ENCODE data around the gene DYRK3.
"Not testable (repeated sequence)": the region's sequence is repeated elsewhere in the genome, so short reads cannot be mapped to it uniquely, and the experiment has no call there.

DYRK3 gene

DNA sequence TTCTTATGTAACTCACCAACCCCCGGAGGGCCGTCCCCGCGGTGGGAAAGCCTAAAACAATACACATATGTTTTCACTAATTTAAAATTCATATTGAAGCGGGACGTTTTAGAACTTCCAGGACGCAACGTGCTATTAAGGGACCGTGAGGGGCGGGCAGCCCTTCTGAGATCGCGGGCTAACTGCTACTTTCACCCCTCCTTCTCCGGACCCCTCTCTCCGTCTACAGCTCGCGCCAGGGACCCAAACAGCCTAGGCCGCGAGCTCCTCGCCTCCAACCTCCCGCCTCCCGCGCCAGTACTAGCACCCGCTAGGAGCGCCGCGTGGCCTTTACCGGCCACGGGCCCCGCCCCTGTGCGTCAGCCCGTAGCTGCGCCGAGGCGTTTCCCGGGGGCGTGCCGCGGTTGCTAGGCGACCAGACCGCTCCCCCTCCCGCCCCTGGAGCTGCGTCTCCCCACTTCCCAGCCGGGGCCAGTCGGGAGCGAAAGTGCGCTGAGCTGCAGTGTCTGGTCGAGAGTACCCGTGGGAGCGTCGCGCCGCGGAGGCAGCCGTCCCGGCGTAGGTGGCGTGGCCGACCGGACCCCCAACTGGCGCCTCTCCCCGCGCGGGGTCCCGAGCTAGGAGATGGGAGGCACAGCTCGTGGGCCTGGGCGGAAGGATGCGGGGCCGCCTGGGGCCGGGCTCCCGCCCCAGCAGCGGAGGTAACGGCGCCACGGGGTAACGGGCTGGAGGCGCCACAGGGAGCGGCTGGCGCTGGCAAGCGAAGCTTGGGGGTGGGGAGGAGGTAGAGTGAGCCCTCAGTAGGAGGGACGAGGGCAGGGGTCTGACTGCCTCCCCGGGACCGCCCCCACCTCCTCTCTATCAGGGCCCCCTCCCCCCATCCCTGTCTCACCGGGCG lies at the start of gene DYRK3:
TSS of gene DYRK3 (plus strand) at position 457 of the 898 bp plus-strand sequence. CDS start at position 625, 168 bp downstream.
- peak; percentile 93 for DNase-seq

GRCh38 chr1:206586501-206587445 lies 48.6 kb upstream of the DYRK3 start:
- no peak for DNase-seq

DNA sequence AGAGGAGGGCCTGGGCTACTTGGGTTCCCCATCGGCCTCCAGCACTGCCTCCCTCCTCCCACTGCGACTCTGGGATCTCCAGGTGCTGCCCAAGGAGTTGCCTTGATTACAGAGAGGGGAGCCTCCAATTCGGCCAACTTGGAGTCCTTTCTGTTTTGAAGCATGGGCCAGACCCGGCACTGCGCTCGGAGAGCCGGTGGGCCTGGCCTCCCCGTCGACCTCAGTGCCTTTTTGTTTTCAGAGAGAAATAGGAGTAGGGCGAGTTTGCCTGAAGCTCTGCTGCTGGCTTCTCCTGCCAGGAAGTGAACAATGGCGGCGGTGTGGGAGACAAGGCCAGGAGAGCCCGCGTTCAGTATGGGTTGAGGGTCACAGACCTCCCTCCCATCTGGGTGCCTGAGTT lies 47.4 kb upstream of the DYRK3 start:
- DNase-seq = no peak

- no peak for DNase-seq
Measured at GRCh38 chr1:206588492-206588891, 46.8 kb upstream of the DYRK3 start.

DNA sequence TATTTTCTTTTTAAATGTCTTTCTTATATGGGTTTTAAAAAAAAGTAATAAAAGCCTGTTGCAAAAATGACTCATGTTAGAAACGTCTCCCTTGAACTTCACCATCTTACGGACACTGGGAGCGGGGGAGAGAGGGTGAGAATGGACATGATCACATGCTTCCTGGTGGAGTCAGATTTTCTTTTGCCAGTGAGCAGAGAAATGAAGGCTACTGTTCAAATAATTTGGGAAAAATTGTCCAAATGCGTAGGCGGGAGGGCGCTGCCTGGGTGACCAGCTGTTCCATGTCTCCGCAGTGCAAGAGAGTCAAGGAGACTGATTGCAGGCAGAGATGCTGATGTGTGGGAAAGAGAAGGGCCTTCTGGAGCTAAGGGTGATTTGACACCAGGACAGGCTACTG lies 46.1 kb upstream of the DYRK3 start:
- DNase-seq = no peak

DNA sequence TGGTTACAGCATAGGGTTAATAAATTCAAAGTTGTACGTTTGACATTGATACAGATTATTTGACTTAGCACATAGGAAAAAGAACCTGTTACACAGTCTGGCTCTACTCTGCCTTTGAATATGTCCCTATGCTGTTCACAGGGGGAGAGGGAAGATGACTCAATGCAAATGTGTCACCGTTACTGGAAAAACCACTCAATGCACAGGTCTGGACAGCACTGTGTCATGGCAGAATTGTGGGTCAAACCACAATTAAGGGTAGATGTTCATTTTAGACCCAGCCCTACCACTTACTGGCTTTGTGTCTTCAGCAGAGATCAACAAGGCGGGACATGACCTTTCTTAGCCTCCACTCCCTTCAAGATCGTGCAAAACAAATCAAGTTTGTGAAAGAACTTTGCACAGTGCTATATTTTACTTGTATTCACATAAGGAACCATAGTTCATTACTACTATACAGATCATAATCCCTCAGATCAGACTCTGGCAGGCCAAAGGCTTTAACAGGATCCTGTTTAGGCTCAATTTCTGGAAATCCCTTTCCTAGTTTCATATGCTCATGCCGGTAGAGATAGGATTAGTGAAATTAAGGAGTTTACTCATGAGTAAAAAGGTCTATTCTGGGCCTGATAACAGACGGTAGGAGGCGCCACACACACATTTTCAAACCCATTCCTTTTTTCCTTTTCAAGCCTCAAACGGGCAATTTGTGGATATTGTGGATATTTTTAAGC lies 45.1 kb upstream of the DYRK3 start:
- peak; percentile 82 for DNase-seq

DNA sequence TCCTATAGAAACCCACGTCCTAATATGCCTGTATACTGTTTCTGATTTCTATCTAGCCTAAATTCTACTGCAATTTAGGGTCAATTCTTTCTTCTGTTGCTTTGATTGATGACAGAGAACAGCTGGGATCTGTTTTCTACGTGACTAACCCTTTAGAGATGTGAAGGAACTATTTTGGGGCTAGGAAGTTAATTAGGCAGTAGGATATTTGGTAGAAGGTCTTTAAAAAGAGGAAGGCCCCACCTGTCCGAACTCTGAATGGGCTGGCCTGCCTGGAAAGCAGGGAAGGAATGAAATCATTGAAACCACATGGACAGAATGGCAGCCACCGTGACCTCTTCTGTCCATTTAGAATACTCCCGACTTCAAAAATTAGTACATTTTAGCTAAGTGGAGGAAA lies 44.1 kb upstream of the DYRK3 start:
- no peak for DNase-seq

GRCh38 chr1:206591696-206592095 lies 43.6 kb upstream of the DYRK3 start:
- DNase-seq = no peak

- no peak for DNase-seq
Measured at GRCh38 chr1:206593351-206593925, 41.9 kb upstream of the DYRK3 start.

GRCh38 chr1:206595581-206596318 lies 39.6 kb upstream of the DYRK3 start:
- DNase-seq = no peak

DNA sequence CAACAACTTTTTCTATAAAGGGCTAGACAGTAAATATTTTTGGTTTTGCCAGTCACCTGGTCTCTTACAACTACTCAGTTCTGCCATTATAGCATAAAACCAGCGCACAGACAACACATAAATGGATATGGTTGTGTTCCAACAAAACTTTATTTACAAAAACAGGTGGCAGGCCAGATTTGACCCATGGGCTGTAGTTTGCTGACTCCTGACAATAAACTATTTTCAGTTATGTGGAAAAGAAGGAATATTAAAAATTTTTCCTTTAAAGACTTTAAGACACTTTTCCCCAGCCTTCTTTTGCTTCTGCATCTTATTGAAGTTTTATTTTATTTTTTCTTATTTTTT lies 39.0 kb upstream of the DYRK3 start:
- no peak for DNase-seq

DNA sequence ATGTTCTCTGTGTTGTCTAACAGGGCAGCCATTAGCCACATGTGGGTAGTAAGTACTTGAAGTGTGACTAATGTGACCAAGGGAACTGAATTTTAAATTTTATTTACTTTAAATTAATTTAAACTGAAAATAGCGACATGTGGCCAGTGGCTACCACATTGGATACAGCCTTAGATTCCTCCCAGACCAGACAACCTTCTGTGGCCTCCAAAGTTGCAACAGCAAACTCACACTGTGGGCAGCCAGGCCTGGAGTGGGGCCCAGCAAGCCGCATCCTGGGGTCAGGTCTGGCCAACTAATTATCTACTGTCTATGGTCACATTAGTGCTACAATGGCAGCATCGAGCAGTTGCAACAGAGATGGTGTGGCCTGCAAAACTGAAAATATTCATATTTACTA lies 34.8 kb upstream of the DYRK3 start:
- no peak for DNase-seq

- no peak for DNase-seq
Measured at GRCh38 chr1:206604861-206605260, 30.5 kb upstream of the DYRK3 start.

DNA sequence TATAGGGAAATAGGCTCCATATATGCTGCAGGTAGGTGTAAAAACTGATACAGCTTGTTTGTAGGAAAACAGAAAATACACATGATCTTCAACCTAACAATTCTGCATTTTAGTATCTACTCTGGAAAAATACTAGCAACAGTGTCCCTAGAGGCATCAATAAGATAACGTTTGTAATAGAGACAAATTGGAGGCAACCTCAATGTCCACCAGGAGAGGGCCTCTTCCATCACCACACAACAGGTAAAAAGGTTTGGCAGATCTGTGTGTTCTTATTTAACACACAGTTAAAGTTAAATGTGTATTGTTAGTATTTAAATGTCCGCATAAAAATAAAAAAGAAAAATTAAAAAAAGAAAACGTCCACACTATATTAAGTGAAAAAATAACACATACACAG lies 28.5 kb upstream of the DYRK3 start:
- DNase-seq = no peak

DNA sequence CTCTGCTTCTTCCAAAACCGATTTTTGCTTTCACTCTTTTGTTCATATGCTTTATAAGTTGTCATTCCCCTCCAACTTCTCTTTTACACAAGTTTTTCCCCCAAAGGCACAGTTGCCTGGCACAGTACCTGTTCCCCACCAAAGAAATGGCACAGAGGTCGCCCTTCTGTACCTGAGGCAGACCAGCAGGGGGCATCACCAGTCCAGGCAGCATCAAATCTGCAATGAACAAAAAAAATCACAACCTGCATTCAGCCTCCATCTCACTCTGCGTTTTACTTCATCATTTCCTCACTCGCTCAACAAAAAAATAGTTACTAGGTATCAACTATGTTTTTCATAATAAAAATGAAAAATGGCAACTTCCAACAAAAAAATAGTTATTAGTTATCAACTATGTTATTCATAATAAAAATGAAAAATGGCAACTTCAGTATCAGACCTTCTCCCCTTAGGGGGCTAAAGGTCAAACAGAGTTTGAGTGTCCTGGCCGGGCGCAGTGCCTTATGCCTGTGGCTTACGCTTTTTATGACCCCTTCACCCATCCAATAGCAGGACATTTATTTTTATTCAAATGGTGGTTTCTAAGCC lies 27.1 kb upstream of the DYRK3 start:
- DNase-seq = peak; percentile 66

DNA sequence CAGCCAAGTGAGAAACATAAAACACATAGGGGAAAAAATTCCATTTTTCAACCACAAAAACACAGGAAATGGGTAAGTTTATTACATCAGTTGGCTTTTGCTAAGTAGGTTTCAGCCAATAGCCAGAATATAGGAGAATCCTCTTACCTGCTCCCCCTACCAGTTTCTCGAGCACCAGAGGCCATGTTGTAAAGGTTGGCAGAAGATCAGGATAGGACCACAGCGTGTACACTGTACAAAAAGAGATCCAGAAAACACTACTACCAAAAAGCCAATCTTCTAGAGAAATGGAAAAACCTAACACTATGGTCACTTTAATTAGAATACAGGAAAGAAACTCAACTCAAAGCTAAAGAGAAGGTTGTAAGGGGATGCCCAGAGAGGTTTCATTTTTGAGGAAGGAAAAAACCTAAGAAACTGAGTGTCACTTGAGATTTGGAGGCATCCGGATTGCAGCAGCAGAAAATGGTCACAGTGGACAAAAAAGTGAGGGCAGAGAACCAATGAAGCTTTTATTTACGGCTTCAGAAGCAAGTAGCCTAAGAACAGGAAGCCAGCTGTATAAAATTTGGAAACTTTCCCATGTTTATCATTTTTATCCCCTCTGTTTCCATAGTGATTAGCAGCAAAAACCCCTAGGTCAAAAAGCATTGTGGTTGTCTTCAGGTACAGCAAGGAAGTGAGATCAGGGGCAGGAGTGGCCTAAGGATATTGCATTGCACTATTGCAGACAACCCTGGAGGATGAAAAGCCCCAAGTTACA lies 25.9 kb upstream of the DYRK3 start:
- no peak for DNase-seq

DNA sequence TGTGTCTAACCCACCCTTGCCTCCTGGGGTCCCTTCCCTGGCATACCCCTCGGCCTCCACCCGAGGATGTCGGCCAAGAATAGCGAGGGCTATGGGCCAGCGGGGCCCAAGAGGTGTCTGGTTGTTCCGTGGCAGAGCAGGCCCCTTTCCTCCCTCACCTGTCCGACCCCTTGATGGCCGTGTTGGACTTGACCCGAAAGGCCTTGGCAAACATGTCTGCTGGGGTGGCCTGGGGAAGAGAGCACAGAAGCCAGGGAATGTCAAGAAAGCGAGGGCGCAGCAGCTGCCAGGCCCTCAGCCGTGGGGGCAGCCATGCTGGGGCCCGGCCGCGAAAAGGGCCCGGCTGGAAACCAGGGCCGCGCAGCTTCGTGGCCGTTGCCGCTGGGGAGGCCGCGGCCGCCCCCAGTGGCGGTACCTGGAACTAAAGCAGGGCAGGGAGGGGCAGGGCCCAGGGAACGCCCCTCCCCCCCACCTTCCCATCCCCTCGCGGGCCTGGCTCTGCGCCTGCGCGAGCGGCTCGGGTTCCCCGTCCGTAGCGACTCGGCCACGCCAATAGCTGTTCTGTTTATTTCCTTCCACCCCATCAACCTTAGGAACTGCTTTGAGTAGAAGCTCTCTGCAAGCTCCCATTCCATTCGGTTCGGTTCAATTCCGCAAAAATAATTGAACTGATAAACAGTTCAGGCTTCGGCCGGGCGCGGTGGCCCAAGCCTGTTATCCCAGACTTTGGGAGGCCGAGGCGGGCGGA lies 23.0 kb upstream of the DYRK3 start, which contains the start of gene EIF2D:
TSS of gene EIF2D (minus strand) at position 337 of the 748 bp plus-strand sequence. CDS start at position 214, 123 bp downstream.
- peak; percentile 95 for DNase-seq

DNA sequence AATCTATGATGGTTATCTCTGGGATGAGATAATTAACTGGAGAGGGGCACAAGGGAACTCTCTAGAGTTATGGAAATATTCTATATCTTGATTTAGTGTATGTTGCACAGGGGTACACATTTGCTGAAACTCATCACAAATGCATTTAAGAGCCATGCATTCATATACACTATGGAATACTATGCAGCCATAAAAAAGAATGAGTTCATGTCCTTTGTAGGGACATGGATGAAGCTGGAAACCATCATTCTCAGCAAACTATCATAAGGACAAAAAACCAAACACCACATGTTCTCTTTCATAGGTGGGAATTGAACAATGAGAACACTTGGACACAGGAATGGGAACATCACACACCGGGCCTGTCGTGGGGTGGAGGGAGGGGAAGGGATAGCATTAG lies 8.9 kb upstream of the DYRK3 start:
- DNase-seq = not testable (repeated sequence)

DNA sequence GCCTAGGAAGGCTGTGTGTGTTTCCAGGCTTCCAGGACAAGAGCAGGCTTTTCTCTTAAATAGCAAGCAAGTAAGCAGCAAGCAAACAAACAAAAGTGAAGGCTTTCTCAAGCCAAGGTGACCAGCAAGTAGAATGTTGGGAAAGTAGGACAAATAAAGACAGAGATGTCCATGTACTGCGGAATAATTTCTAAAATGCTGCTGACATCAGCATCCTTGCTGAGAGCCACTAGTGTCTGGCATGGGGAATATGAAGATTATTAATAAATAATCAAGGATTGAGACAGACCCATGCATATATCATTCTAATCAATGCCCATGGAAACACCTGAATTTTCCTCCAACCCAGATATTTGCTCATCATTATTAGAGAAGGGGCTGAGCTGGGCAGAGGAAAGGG lies 6.4 kb upstream of the DYRK3 start:
- no peak for DNase-seq

GRCh38 chr1:206631085-206631509 lies 4.2 kb upstream of the DYRK3 start:
- peak; percentile 21 for DNase-seq

Data from stimulated activated CD4-positive, alpha-beta T cell treated with anti-CD3 and anti-CD28 coated beads, Interleukin-1b, Interleukin-23, amount 100 ng/mL, for 48 hours (primary cell).